ENCODE measurements around the gene SCO2. TPM values are rescaled to one million over a fixed set of nuclear protein-coding genes. Genes with fewer than 3 reads are reported as not detected.

Gene SCO2
- total and polyA plus RNA-seq, 9 of the 15 experiments (the other 6 are each of a cell fraction or from before 2014, with no cell fraction given): 0.34 to 4.0 (median 1.1) TPM; not detected in 3

- TF ChIP-seq, protein P1, sequence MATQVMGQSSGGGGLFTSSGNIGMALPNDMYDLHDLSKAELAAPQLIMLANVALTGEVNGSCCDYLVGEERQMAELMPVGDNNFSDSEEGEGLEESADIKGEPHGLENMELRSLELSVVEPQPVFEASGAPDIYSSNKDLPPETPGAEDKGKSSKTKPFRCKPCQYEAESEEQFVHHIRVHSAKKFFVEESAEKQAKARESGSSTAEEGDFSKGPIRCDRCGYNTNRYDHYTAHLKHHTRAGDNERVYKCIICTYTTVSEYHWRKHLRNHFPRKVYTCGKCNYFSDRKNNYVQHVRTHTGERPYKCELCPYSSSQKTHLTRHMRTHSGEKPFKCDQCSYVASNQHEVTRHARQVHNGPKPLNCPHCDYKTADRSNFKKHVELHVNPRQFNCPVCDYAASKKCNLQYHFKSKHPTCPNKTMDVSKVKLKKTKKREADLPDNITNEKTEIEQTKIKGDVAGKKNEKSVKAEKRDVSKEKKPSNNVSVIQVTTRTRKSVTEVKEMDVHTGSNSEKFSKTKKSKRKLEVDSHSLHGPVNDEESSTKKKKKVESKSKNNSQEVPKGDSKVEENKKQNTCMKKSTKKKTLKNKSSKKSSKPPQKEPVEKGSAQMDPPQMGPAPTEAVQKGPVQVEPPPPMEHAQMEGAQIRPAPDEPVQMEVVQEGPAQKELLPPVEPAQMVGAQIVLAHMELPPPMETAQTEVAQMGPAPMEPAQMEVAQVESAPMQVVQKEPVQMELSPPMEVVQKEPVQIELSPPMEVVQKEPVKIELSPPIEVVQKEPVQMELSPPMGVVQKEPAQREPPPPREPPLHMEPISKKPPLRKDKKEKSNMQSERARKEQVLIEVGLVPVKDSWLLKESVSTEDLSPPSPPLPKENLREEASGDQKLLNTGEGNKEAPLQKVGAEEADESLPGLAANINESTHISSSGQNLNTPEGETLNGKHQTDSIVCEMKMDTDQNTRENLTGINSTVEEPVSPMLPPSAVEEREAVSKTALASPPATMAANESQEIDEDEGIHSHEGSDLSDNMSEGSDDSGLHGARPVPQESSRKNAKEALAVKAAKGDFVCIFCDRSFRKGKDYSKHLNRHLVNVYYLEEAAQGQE (IDR thresholded peaks at IDR 0.05; ENCODE audit: borderline replicate concordance): peak; percentile 91
- TF ChIP-seq, protein P1 (CRISPR knock-in tag; IDR thresholded peaks at IDR 0.05; ENCODE audit: low read depth): no peak
- TF ChIP-seq BRF1 (IDR thresholded peaks at IDR 0.05; ENCODE audit: borderline replicate concordance, extremely low read depth, insufficient read length) (no peak), E2F4 (CRISPR knock-in tag; IDR thresholded peaks at IDR 0.05; ENCODE audit: low read depth) (no peak), RNF2 (IDR thresholded peaks at IDR 0.05) (no peak), ESRRB (CRISPR knock-in tag; IDR thresholded peaks at IDR 0.05; ENCODE audit: borderline replicate concordance) (no peak), L3MBTL2 (IDR thresholded peaks at IDR 0.05) (peak; percentile 33; the same call in 1 of the 2 replicates), SRSF9 (IDR thresholded peaks at IDR 0.05; ENCODE audit: borderline replicate concordance, low read depth, low read length) (no peak), POLR2G (IDR thresholded peaks at IDR 0.05; ENCODE audit: low read depth, low read length) (peak; percentile 22; the same call in 1 of the 2 replicates), ZNF785 (CRISPR knock-in tag; IDR thresholded peaks at IDR 0.05) (no peak), ZNF408 (CRISPR knock-in tag; IDR thresholded peaks at IDR 0.05; ENCODE audit: low read depth) (no peak), MYBL2 (IDR thresholded peaks at IDR 0.05; ENCODE audit: low read depth) (no peak), MYBL2 (CRISPR knock-in tag; IDR thresholded peaks at IDR 0.05; ENCODE audit: borderline replicate concordance) (no peak), ZNF583 (CRISPR knock-in tag; IDR thresholded peaks at IDR 0.05) (no peak), FOXJ3 (CRISPR knock-in tag; IDR thresholded peaks at IDR 0.05) (no peak), NFYB (IDR thresholded peaks at IDR 0.05; ENCODE audit: extremely low read depth, insufficient read length) (no peak), SNRNP70 (optimal IDR thresholded peaks at IDR 0.05; ENCODE audit: low read depth, low read length) (no peak), RBFOX2 (IDR thresholded peaks at IDR 0.05; ENCODE audit: low read depth, low read length) (peak; percentile 34; the same call in 1 of the 2 replicates), CXXC5 (CRISPR knock-in tag; IDR thresholded peaks at IDR 0.05) (peak; percentile 47; the same call in 1 of the 2 replicates), PRPF4 (IDR thresholded peaks at IDR 0.05; ENCODE audit: insufficient read depth, low read depth, low read length, poor library complexity, severe bottlenecking) (no peak), HDGF (IDR thresholded peaks at IDR 0.05) (no peak)
Measured at GRCh38 chr22:50547263-50547985, 22.0 kb upstream of the SCO2 start (continued).
